ENCODE results near the gene ADGRG1.

DNA sequence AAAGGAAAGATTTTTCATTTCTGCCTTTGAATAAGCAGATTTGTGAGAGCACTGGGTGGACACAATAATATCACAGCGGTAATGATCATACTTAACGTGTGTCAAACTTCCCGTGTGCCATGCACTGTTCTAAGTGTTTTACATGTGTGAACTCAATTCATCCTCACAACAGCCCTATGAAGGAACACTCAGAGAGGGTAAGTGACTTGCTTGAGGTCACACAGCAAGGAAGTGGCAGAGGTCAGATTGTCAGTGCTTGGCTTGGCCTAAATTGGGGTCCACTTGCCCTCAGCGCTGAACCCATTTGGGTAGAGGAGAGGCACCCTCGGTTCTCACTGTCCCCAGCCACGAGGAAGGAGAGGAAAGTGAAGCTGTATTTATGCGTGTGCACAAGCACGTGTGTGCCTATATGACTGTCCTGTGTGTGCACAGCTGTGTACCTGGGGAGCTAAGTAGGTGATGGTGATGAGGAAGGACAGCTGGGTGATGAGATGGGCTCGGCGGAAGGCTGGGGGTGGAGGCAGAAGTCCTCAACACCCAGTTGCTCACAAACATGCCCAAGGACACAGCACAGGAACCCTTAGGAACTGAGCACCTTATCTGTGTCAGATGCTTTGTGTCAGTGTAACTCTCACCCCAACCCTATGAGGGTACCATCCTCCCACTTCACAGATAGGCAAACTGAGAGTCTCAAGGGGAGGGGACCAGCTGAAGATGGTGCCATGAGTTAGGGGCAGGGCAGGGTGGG, 29.9 kb downstream of the ADGRG1 start:
- TF ChIP-seq, protein P1, sequence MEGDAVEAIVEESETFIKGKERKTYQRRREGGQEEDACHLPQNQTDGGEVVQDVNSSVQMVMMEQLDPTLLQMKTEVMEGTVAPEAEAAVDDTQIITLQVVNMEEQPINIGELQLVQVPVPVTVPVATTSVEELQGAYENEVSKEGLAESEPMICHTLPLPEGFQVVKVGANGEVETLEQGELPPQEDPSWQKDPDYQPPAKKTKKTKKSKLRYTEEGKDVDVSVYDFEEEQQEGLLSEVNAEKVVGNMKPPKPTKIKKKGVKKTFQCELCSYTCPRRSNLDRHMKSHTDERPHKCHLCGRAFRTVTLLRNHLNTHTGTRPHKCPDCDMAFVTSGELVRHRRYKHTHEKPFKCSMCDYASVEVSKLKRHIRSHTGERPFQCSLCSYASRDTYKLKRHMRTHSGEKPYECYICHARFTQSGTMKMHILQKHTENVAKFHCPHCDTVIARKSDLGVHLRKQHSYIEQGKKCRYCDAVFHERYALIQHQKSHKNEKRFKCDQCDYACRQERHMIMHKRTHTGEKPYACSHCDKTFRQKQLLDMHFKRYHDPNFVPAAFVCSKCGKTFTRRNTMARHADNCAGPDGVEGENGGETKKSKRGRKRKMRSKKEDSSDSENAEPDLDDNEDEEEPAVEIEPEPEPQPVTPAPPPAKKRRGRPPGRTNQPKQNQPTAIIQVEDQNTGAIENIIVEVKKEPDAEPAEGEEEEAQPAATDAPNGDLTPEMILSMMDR (IDR thresholded peaks at IDR 0.05), result no peak
- TF ChIP-seq ZNF263 (CRISPR knock-in tag; IDR thresholded peaks at IDR 0.05; ENCODE audit: low read depth) (no peak), NFATC4 (CRISPR knock-in tag; IDR thresholded peaks at IDR 0.05) (no peak), ETV6 (CRISPR knock-in tag; IDR thresholded peaks at IDR 0.05) (no peak)
- TF ChIP-seq, protein P2, sequence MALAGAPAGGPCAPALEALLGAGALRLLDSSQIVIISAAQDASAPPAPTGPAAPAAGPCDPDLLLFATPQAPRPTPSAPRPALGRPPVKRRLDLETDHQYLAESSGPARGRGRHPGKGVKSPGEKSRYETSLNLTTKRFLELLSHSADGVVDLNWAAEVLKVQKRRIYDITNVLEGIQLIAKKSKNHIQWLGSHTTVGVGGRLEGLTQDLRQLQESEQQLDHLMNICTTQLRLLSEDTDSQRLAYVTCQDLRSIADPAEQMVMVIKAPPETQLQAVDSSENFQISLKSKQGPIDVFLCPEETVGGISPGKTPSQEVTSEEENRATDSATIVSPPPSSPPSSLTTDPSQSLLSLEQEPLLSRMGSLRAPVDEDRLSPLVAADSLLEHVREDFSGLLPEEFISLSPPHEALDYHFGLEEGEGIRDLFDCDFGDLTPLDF (CRISPR knock-in tag; IDR thresholded peaks at IDR 0.05), result no peak
